Measurements from ENCODE around the gene FAM168A. TPM values are rescaled to one million over a fixed set of nuclear protein-coding genes. Genes with fewer than 3 reads are reported as not detected.

FAM168A gene
- total RNA-seq, 1 donor from 2014 or later: 50.8 TPM

DNA sequence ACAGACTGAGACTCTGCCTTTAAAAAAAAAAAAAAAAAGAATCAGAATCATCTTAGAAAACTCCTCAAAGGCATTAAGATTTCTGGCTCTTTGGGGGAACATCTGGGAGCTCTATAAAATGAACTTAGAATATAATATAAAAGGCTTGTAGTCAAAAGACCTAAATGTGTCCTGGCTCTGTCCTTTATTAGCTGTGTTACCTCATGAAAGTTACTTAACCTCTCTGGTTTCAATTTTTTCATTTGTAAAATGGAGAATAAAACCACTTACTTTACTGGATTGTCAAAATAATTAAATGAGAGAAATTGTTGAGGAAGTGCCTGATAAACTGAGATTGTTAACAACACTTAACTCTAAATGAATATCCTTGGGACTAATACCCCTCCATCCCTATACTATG, 81.8 kb downstream of the FAM168A start:
- Mint-ChIP-seq H3K36me3 (ENCODE audit: insufficient read depth) (no peaks in the 10 kb centered on the region), H3K27ac (no peak overlapping the region), H3K9me3 (ENCODE audit: low read depth) (no peaks in the 10 kb centered on the region), H3K4me3 (ENCODE audit: low read depth) (no peak overlapping the region), H3K4me1 (ENCODE audit: low read depth) (no peaks in the 10 kb centered on the region), H3K27me3 (no peaks in the 10 kb centered on the region)
- DNase-seq (ENCODE audit: low spot score, unreplicated experiment): no peak
- TF ChIP-seq, protein P1, sequence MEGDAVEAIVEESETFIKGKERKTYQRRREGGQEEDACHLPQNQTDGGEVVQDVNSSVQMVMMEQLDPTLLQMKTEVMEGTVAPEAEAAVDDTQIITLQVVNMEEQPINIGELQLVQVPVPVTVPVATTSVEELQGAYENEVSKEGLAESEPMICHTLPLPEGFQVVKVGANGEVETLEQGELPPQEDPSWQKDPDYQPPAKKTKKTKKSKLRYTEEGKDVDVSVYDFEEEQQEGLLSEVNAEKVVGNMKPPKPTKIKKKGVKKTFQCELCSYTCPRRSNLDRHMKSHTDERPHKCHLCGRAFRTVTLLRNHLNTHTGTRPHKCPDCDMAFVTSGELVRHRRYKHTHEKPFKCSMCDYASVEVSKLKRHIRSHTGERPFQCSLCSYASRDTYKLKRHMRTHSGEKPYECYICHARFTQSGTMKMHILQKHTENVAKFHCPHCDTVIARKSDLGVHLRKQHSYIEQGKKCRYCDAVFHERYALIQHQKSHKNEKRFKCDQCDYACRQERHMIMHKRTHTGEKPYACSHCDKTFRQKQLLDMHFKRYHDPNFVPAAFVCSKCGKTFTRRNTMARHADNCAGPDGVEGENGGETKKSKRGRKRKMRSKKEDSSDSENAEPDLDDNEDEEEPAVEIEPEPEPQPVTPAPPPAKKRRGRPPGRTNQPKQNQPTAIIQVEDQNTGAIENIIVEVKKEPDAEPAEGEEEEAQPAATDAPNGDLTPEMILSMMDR (IDR thresholded peaks at IDR 0.05; ENCODE audit: unreplicated experiment): no peak

DNA sequence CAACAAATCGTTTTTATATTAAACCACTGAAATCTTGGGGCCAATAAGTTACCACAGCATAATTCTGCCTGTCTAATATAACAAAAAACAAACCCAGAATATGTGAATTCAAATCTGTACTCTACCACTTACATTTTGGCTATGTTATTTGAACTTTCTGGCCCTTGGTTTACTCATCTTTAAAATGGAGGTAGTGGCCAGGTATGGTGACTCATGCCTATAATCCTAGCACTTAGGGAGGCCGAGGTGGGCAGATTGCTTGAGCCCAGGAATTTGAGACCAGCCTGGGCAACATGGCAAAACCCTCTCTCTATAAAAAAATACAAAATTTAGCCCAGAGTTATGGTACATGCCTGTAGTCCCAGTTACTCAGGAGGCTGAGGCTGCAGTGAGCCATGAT, 84.2 kb downstream of the FAM168A start:
- Mint-ChIP-seq H3K27me3 (no peaks in the 10 kb centered on the region), H3K4me1 (ENCODE audit: low read depth) (no peaks in the 10 kb centered on the region), H3K9me3 (ENCODE audit: low read depth) (peaks cover 4% of the 10 kb centered on the region), H3K4me3 (ENCODE audit: low read depth) (no peak overlapping the region), H3K36me3 (ENCODE audit: insufficient read depth) (peaks cover 3% of the 10 kb centered on the region), H3K27ac (no peak overlapping the region)
- TF ChIP-seq, protein P1 (IDR thresholded peaks at IDR 0.05; ENCODE audit: unreplicated experiment): no peak
- no peak for DNase-seq (ENCODE audit: low spot score, unreplicated experiment)

DNA sequence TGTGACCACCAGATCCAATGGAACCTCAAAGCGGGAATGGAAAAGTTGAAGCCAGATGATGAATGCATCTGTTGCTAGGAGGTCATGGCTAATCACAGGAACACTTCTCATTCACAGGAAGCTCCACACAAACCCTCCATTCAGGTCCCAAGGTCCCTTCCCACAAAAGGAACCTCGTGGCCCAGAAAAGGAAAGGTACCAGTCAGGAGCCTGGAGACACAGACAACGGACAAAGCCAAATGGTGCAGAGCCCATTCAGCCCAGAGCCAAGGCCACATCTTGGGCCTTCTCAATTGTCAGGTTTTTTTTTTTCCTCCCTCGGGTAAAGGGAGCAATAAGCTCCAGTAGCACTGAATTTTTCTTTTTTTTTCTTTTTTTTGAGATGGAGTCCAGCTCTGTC, 87.0 kb downstream of the FAM168A start:
- no peaks in the 10 kb centered on the region for H3K27me3 Mint-ChIP-seq
- peaks cover 5% of the 10 kb centered on the region for H3K36me3 Mint-ChIP-seq (ENCODE audit: insufficient read depth)
- no peak overlapping the region for H3K27ac Mint-ChIP-seq
- no peak overlapping the region for H3K4me3 Mint-ChIP-seq (ENCODE audit: low read depth)
- H3K4me1 Mint-ChIP-seq (ENCODE audit: low read depth): no peaks in the 10 kb centered on the region
- DNase-seq (ENCODE audit: low spot score, unreplicated experiment): no peak
- TF ChIP-seq, protein P1 (IDR thresholded peaks at IDR 0.05; ENCODE audit: unreplicated experiment): no peak
- peaks cover 4% of the 10 kb centered on the region for H3K9me3 Mint-ChIP-seq (ENCODE audit: low read depth)

DNA sequence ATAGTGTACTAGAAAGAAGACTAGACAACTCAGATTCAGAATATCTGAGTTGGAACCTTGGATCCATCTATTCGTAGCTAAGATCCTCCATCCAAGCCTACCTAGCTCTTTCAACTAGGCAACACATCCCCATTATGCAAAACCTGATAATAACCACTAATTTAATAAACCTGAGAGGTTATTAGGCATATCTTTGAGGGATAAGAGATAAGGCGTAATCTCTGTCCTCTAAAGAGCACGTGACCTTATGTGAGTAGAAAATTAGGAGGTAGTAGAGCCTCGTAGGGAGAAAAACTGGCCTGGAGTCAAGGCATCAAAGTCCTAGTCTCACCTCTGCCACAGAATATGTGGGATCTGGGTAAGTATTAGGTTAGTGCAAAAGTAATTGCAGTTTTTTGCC, 87.8 kb downstream of the FAM168A start:
- TF ChIP-seq, protein P1 (IDR thresholded peaks at IDR 0.05; ENCODE audit: unreplicated experiment): no peak
- Mint-ChIP-seq H3K27ac (no peak overlapping the region), H3K36me3 (ENCODE audit: insufficient read depth) (peaks cover 5% of the 10 kb centered on the region), H3K27me3 (no peaks in the 10 kb centered on the region), H3K4me3 (ENCODE audit: low read depth) (no peak overlapping the region), H3K4me1 (ENCODE audit: low read depth) (no peaks in the 10 kb centered on the region), H3K9me3 (ENCODE audit: low read depth) (peaks cover 4% of the 10 kb centered on the region)
- no peak for DNase-seq (ENCODE audit: low spot score, unreplicated experiment)

DNA sequence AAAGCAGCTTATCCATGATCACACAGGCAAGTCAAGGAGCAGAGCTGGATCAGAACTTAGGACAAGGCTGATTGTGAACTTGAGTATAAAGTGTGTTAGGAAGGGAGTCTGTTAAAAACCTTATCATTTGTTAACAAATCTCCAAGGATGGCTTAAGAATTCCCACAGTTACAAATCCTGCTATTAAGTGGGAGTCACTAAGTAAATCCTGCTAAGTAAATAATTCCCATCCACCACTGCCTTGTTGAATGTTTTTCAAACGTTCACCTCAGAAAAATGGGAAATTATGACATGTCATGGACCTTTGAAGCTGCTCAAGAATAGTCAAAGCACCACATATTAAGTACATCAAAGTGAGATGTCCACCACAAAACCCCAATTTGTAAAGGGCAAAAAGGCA, 88.7 kb downstream of the FAM168A start:
- peaks cover 8% of the 10 kb centered on the region for H3K9me3 Mint-ChIP-seq (ENCODE audit: low read depth)
- TF ChIP-seq, protein P1 (IDR thresholded peaks at IDR 0.05; ENCODE audit: unreplicated experiment): no peak
- no peaks in the 10 kb centered on the region for H3K27me3 Mint-ChIP-seq
- H3K27ac Mint-ChIP-seq: no peak overlapping the region
- H3K36me3 Mint-ChIP-seq (ENCODE audit: insufficient read depth): peaks cover 9% of the 10 kb centered on the region
- no peak for DNase-seq (ENCODE audit: low spot score, unreplicated experiment)
- H3K4me3 Mint-ChIP-seq (ENCODE audit: low read depth): no peak overlapping the region
- H3K4me1 Mint-ChIP-seq (ENCODE audit: low read depth): no peaks in the 10 kb centered on the region
